22Rv1 (cell line): ENCODE results near the gene CLCA1.

Source experiments
- H3K27ac ChIP-seq: fragments of 450-650 bp; 2 replicates; pipeline ENCODE4 v1.5.1; 2017
- ZFX ChIP-seq: fragments of 450-650 bp; IDR thresholded peaks from 2 replicates; pipeline ENCODE4 v1.6.1; 2017; ENCODE audit warnings: antibody characterized with exemption, borderline replicate concordance
- TF ChIP-seq, protein P1 (sequence below): fragments of 450-650 bp; IDR thresholded peaks from 2 replicates; pipeline ENCODE4 v1.5.1; 2017; ENCODE audit warnings: mild to moderate bottlenecking

Gene CLCA1

GRCh38 chr1:86472152-86472551, 3.4 kb downstream of the CLCA1 start:
- TF ChIP-seq ZFX: no peak
- TF ChIP-seq, protein P1, sequence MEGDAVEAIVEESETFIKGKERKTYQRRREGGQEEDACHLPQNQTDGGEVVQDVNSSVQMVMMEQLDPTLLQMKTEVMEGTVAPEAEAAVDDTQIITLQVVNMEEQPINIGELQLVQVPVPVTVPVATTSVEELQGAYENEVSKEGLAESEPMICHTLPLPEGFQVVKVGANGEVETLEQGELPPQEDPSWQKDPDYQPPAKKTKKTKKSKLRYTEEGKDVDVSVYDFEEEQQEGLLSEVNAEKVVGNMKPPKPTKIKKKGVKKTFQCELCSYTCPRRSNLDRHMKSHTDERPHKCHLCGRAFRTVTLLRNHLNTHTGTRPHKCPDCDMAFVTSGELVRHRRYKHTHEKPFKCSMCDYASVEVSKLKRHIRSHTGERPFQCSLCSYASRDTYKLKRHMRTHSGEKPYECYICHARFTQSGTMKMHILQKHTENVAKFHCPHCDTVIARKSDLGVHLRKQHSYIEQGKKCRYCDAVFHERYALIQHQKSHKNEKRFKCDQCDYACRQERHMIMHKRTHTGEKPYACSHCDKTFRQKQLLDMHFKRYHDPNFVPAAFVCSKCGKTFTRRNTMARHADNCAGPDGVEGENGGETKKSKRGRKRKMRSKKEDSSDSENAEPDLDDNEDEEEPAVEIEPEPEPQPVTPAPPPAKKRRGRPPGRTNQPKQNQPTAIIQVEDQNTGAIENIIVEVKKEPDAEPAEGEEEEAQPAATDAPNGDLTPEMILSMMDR: no peak
- no peak overlapping the region for H3K27ac ChIP-seq

- H3K27ac ChIP-seq: no peak overlapping the region
- TF ChIP-seq, protein P1: no peak
- TF ChIP-seq ZFX: no peak
These were observed 4.0 kb downstream of the CLCA1 start for GRCh38 chr1:86472767-86473166.

GRCh38 chr1:86477256-86477655, 8.5 kb downstream of the CLCA1 start:
- no peak for TF ChIP-seq ZFX
- TF ChIP-seq, protein P1: no peak
- no peak overlapping the region for H3K27ac ChIP-seq

- TF ChIP-seq, protein P1: no peak
- no peak for TF ChIP-seq ZFX
- no peak overlapping the region for H3K27ac ChIP-seq
These were observed 9.0 kb downstream of the CLCA1 start for GRCh38 chr1:86477682-86478081.

- no peak overlapping the region for H3K27ac ChIP-seq
- no peak for TF ChIP-seq ZFX
- TF ChIP-seq, protein P1: no peak
These were observed 9.9 kb downstream of the CLCA1 start for GRCh38 chr1:86478416-86479156.

GRCh38 chr1:86481966-86482365, 13.2 kb downstream of the CLCA1 start:
- TF ChIP-seq ZFX: no peak
- TF ChIP-seq, protein P1: no peak
- no peak overlapping the region for H3K27ac ChIP-seq

DNA sequence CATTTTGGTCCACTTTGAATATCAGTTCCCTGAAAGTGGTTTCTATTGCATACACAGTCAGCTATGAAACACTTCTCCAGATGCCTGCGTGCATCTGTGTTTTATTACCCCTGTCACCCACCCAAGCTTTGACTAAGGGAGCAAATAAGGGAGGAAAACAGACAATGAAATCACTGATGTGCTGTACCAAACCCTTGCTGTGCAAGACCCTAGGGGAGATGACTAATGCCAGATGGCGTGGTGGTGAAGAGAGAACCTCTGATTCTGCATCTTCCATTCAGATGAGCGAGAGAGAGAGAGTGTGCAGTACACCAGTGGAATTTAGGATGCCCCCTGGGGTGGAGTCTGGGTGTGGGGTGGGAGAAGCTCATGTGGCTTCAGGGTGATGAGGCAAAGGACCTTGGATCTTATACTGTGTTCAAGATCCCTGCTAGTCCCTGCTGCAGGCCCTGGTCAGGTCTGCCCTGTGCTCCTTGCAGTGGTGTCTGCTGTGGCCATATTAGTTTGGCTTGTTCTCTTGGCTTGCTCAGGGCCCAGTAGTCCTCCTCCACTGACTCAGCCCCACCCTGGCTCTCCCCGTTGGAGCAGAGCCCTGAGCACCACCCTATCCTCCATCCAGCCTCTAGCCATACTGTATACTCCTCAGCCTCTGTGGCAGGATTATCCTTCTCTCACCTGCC, 18.5 kb downstream of the CLCA1 start:
- TF ChIP-seq, protein P1: no peak
- no peak for TF ChIP-seq ZFX

More for the DNA sequence above, 18.5 kb downstream of the CLCA1 start:
- H3K27ac ChIP-seq: no peak overlapping the region
